GM12878 (cell line): ENCODE data around the gene TOM1L2. TPM values are rescaled to one million over a fixed set of nuclear protein-coding genes. Genes with fewer than 3 reads are reported as not detected.

ENCODE experiments used
- ATAC-seq: fragments of 200-7000 bp; cut with Tn5 transposase; 3 replicates; pipeline ENCODE4 v1.9.1; 2020; ENCODE audit warnings: mild to moderate bottlenecking, moderate library complexity
- BruUV-seq: library from RNA; stranded (reverse); fragments of 400-500 nt; replicated peaks from 2 replicates; lab custom pipeline; 2021; lab: Mats Ljungman, UMichigan
- CTCF ChIA-PET: fragments of 300-600 bp; sonication (Branson Sonifier 250); formaldehyde crosslinking; extraction: SDS; loops from one replicate; lab custom pipeline; 2021; ENCODE audit warnings: inconsistent platforms; lab: Yijun Ruan, JAX
- POLR2A ChIA-PET: fragments of 350-600 bp; formaldehyde crosslinking; extraction: SDS; loops from one replicate; lab custom pipeline; 2021; ENCODE audit warnings: inconsistent platforms; lab: Charles Lee
- RAD21 ChIA-PET: fragments of 300-600 bp; sonication (Branson Sonifier 250); formaldehyde crosslinking; loops from one replicate; lab custom pipeline; 2023; ENCODE audit warnings: antibody characterized with exemption; ENCODE audit not compliant: unreplicated experiment; lab: Charles Lee
- SMC1A ChIA-PET: fragments of 300-600 bp; sonication (Branson Sonifier 250); formaldehyde crosslinking; loops from one replicate; lab custom pipeline; 2023; ENCODE audit not compliant: unreplicated experiment, uncharacterized antibody; lab: Charles Lee
- DNase-seq: peaks from one replicate; pipeline ENCODE4 v3.0.0-alpha.2; 2011; ENCODE audit warnings: low read depth, low spot score
- FAIRE-seq: peaks from 3 replicates; lab custom pipeline; 2011; peaks lifted over from hg19 to GRCh38; lab: Jason Lieb, UNC
- H2AFZ ChIP-seq: 2 replicates; pipeline ENCODE4 v1.6.0; 2011; ENCODE audit warnings: low read depth, low read length, control low read depth; ENCODE audit not compliant: control insufficient read depth
- H3K27ac ChIP-seq: 2 replicates; pipeline ENCODE4 v1.5.1; 2011; ENCODE audit warnings: control low read depth; ENCODE audit not compliant: control insufficient read depth, insufficient read depth
- H3K27me3 ChIP-seq, 2 experiments: replicated peaks in 1 of 2; 2 replicates each; pipeline versions ENCODE4 v1.6.0 to v1.6.1; 2011; ENCODE audit warnings: low read length in 1 of 2; ENCODE audit not compliant: control insufficient read depth in 2 of 2, insufficient read depth in 2 of 2
- H3K36me3 ChIP-seq, 2 experiments: 2 replicates each; pipeline ENCODE4 v1.5.1; 2011; ENCODE audit warnings: low read length in 1 of 2; ENCODE audit not compliant: control insufficient read depth in 2 of 2, insufficient read depth in 2 of 2
- H3K4me1 ChIP-seq: 2 replicates; pipeline ENCODE4 v1.6.1; 2011; ENCODE audit warnings: mild to moderate bottlenecking, low read length, moderate library complexity, mixed read lengths; ENCODE audit not compliant: control insufficient read depth, insufficient read depth
- H3K4me2 ChIP-seq: 2 replicates; pipeline ENCODE4 v1.6.0; 2011; ENCODE audit warnings: control low read depth; ENCODE audit not compliant: control insufficient read depth, insufficient read depth
- H3K4me3 ChIP-seq: fragments of 200-600 bp; sonication (generic); 2 replicates; pipeline ENCODE4 v1.5.1; 2016
- H3K79me2 ChIP-seq: 2 replicates; pipeline ENCODE4 v1.6.0; 2011; ENCODE audit warnings: low read length; ENCODE audit not compliant: control insufficient read depth, insufficient read depth
- H3K9ac ChIP-seq: 2 replicates; pipeline ENCODE4 v1.8.0; 2011; ENCODE audit warnings: low read length, control low read depth, mixed read lengths; ENCODE audit not compliant: control insufficient read depth, insufficient read depth
- H3K9me3 ChIP-seq: replicated peaks from 3 replicates; pipeline ENCODE4 v1.5.1; 2011; ENCODE audit warnings: mild to moderate bottlenecking, low read length; ENCODE audit not compliant: control insufficient read depth, insufficient read depth
- H4K20me1 ChIP-seq: 2 replicates; pipeline ENCODE4 v1.6.0; 2011; ENCODE audit not compliant: control insufficient read depth, insufficient read depth
- ATF2 ChIP-seq: IDR thresholded peaks from 2 replicates; pipeline ENCODE4 v1.6.1; 2012; ENCODE audit warnings: low read length, inconsistent platforms
- BCL3 ChIP-seq: IDR thresholded peaks from 2 replicates; pipeline ENCODE4 v1.6.1; 2011; ENCODE audit warnings: borderline replicate concordance, low read depth, mild to moderate bottlenecking, moderate library complexity, low read length; ENCODE audit not compliant: insufficient read depth, poor library complexity, severe bottlenecking
- BRCA1 ChIP-seq: IDR thresholded peaks from 2 replicates; pipeline ENCODE4 v1.6.1; 2011; ENCODE audit warnings: low read depth, low read length, improper control_type of control experiment
- CEBPB ChIP-seq, 2 experiments: fragments of 150-350 bp in 1 of 2; IDR thresholded peaks; 2 replicates each; pipeline ENCODE4 v1.6.1; 2012 to 2014; ENCODE audit warnings: low read depth in 2 of 2, low read length in 2 of 2, borderline replicate concordance in 1 of 2, inconsistent platforms in 1 of 2
- DPF2 ChIP-seq: fragments of 450-650 bp; IDR thresholded peaks from 2 replicates; pipeline ENCODE4 v1.6.1; 2017; ENCODE audit warnings: mild to moderate bottlenecking
- ELK1 ChIP-seq: IDR thresholded peaks from 2 replicates; pipeline ENCODE4 v1.6.1; 2012; ENCODE audit warnings: low read depth, low read length, improper control_type of control experiment
- ESRRA ChIP-seq: IDR thresholded peaks from 2 replicates; pipeline ENCODE4 v1.6.1; 2012; ENCODE audit warnings: mild to moderate bottlenecking, low read length, improper control_type of control experiment
- ETV6 ChIP-seq, 2 experiments: fragments of 450-650 bp in 1 of 2; IDR thresholded peaks in 1 of 2; conservative IDR thresholded peaks in 1 of 2; 2 replicates each; pipeline ENCODE4 v1.6.1; 2014; ENCODE audit warnings: antibody characterized with exemption in 1 of 2, borderline replicate concordance in 1 of 2, low read depth in 1 of 2, mild to moderate bottlenecking in 1 of 2, moderate library complexity in 1 of 2
- MXI1 ChIP-seq: fragments of 150-350 bp; IDR thresholded peaks from 2 replicates; pipeline ENCODE4 v1.6.1; 2011; ENCODE audit warnings: low read depth, mild to moderate bottlenecking, inconsistent platforms, low read length, improper control_type of control experiment
- RAD51 ChIP-seq: fragments of 450-650 bp; IDR thresholded peaks from 2 replicates; pipeline ENCODE4 v1.6.1; 2016; ENCODE audit warnings: moderate library complexity, mild to moderate bottlenecking, inconsistent platforms
- RCOR1 ChIP-seq: conservative IDR thresholded peaks from 2 replicates; pipeline ENCODE4 v1.6.1; 2012; ENCODE audit warnings: low read depth, low read length, improper control_type of control experiment
- RELB ChIP-seq: fragments of 450-650 bp; IDR thresholded peaks from 2 replicates; pipeline ENCODE4 v1.6.1; 2017; ENCODE audit warnings: low read depth, mild to moderate bottlenecking, moderate library complexity
- RUNX3 ChIP-seq: IDR thresholded peaks from 2 replicates; pipeline ENCODE4 v1.6.1; 2012; ENCODE audit warnings: low read length, inconsistent platforms
- TBL1XR1 ChIP-seq: IDR thresholded peaks from 2 replicates; pipeline ENCODE4 v1.6.1; 2012; ENCODE audit warnings: low read depth, low read length, improper control_type of control experiment
- ZSCAN29 ChIP-seq: fragments of 450-650 bp; IDR thresholded peaks from 2 replicates; pipeline ENCODE4 v1.6.1; 2017; ENCODE audit warnings: mild to moderate bottlenecking, moderate library complexity
- WGBS: methylation state at CpG from one replicate; pipeline ENCODE4 v1.1.6; 2016; ENCODE audit warnings: low lambda C conversion rate; ENCODE audit not compliant: insufficient replicate concordance, insufficient coverage; ENCODE audit errors: missing lambda C conversion rate; 5-methylcytosine and 5-hydroxymethylcytosine counted together
- in situ Hi-C: fragments of 300-500 bp; cut with MboI; formaldehyde crosslinking; loops from 9 replicates; pipeline ENCODE4 v1.14.3; 2018; ENCODE audit warnings: mixed read lengths
- intact Hi-C: fragments of 100-400 bp; cut with micrococcal nuclease; formaldehyde crosslinking; loops from one replicate; pipeline ENCODE4 v1.14.2; 2022; ENCODE audit not compliant: unreplicated experiment
- polyA plus RNA-seq, 11 experiments: library from polyadenylated mRNA; depleted of rRNA in 4 of 11; unstranded in 6 of 11; stranded (reverse) in 5 of 11; fragments of >200 nt; fragmentation: Nextera tagmentation in 4 of 11; fragmentation: Illumina TruSeq in 1 of 11; extraction: Ambion mirVana in 4 of 11; extraction: Trizol in 1 of 11; gene quantifications; 1 replicate in 1 of 11; 2 replicates in 10 of 11; pipeline versions ENCODE4 v1.2.1 to v1.2.3, GENCODE V29; 2011 to 2016; ENCODE audit warnings: inconsistent platforms in 2 of 11, missing spikeins in 2 of 11, low read depth in 1 of 11
- total RNA-seq, 4 experiments: library from RNA; depleted of rRNA in 3 of 4; stranded (reverse); fragments of >200 nt in 3 of 4; fragmentation: Illumina TruSeq in 1 of 4; extraction: Trizol in 1 of 4; gene quantifications; 2 replicates each; pipeline versions ENCODE4 v1.2.1 to v1.2.3, GENCODE V29; 2013 to 2021

The TOM1L2 gene
- total and polyA plus RNA-seq, 10 of the 15 experiments (the other 5 are each of a cell fraction or from before 2014, with no cell fraction given), result 0.19 to 19.2 (median 8.1) TPM

GRCh38 chr17:17820046-17820445, 152.2 kb downstream of the TOM1L2 start (continued):
- no peak for TF ChIP-seq RCOR1

- Histone ChIP-seq H2AFZ (no peak overlapping the region), H3K36me3 (peaks cover 5 to 28% of the 10 kb centered on the region in 2 experiments; a peak in 3 of 4 replicates), H4K20me1 (no peaks in the 10 kb centered on the region; the same call in 1 of the 2 replicates), H3K4me3 (no peak overlapping the region), H3K4me2 (peak overlapping the region; percentile 15; the same call in 1 of the 2 replicates), H3K9ac (no peak overlapping the region), H3K79me2 (no peaks in the 10 kb centered on the region; the same call in 1 of the 2 replicates), H3K9me3 (no peaks in the 10 kb centered on the region), H3K4me1 (peaks cover 40% of the 10 kb centered on the region), H3K27ac (no peak overlapping the region), H3K27me3 (no peaks in the 10 kb centered on the region)
- peak; percentile 78 for DNase-seq
- ATAC-seq, result peak; percentile 75
- ChIA-PET RAD21 (interaction anchor here (1.0 to 9.0 kb wide), 5 partner anchors 12 to 137 kb away, joined by 3 to 105 read pairs (median 3); partner anchors contain the start of gene SREBF1), CTCF (interaction anchor here (1.1 to 2.1 kb wide), 5 partner anchors 17 to 140 kb away, joined by 3 to 10 read pairs (median 6); no protein-coding TSS in a partner anchor), SMC1A (interaction anchor here (1.0 to 4.4 kb wide), 2 partner anchors 15 to 30 kb away, joined by 6 to 46 read pairs; partner anchors contain the start of gene SREBF1), POLR2A (interaction anchor here (0.6 to 10.9 kb wide), 5 partner anchors 16 to 136 kb away, joined by 3 to 163 read pairs (median 9); partner anchors contain the start of gene SREBF1)
- BruUV-seq, result no TSS peak
- WGBS, result 7% methylated on average over 12 of the region's 12 CpGs
- peak; percentile 76 for FAIRE-seq
- intact Hi-C loops, result loop anchor here (2.0 kb wide), 1 partner anchor 21 kb away; no protein-coding TSS in a partner anchor
- in situ Hi-C loops, result no loop called here
- TF ChIP-seq TBL1XR1 (no peak), DPF2 (peak; percentile 51; the same call in 1 of the 2 replicates), ELK1 (no peak), MXI1 (peak; percentile 58), ESRRA (no peak), RUNX3 (peak; percentile 65), RELB (no peak), RCOR1 (no peak), ZSCAN29 (no peak), ETV6 (conservative IDR thresholded peaks at IDR 0.05 in 1 of 2, IDR thresholded peaks at IDR 0.05 in 1 of 2; ENCODE audit: borderline replicate concordance in 1 of 2, low read depth in 1 of 2) (no peak), BCL3 (no peak), ATF2 (no peak), RAD51 (peak; percentile 33), CEBPB (IDR thresholded peaks at IDR 0.05; ENCODE audit: borderline replicate concordance in 1 of 2, low read depth in 2 of 2, low read length in 2 of 2) (no peak), BRCA1 (no peak)
Observed at GRCh38 chr17:17819561-17819995, 152.6 kb downstream of the TOM1L2 start.
